GM20000 (cell line): ENCODE results near the gene EMC10.

Experiments
- DNase-seq: peaks from one replicate; pipeline ENCODE4 v3.0.0; 2012; ENCODE audit warnings: low spot score
- TF ChIP-seq, protein P1 (sequence below): IDR thresholded peaks from 2 replicates; pipeline ENCODE4 v1.5.1; 2012; ENCODE audit warnings: mild to moderate bottlenecking, control low read depth; ENCODE audit errors: extremely low read depth, missing control alignments

EMC10 gene

DNA sequence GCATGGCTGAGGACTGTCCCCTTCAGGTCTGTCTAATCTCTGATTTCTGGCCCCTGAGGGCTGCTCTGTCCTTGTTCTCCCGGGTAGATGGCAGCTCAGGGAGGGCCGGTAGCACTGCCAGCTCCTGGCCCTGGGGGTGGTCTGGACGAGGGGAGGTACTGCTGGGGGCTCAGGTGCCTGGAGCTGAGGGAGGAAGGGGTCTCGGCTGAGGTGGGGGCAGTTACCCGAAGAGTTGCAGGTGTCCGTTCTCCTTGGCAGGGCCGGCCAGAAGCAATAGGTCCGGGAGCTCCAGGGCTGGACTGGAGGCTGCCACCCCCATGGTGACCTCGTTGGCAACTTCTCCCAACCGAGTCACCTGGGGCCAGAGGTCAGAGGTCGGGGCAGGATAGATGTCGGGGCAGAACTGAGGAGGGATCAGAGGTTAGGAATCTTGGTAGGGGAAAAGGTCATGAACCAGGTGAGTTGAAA is 1.2 kb upstream of the EMC10 start:
- TF ChIP-seq, protein P1, sequence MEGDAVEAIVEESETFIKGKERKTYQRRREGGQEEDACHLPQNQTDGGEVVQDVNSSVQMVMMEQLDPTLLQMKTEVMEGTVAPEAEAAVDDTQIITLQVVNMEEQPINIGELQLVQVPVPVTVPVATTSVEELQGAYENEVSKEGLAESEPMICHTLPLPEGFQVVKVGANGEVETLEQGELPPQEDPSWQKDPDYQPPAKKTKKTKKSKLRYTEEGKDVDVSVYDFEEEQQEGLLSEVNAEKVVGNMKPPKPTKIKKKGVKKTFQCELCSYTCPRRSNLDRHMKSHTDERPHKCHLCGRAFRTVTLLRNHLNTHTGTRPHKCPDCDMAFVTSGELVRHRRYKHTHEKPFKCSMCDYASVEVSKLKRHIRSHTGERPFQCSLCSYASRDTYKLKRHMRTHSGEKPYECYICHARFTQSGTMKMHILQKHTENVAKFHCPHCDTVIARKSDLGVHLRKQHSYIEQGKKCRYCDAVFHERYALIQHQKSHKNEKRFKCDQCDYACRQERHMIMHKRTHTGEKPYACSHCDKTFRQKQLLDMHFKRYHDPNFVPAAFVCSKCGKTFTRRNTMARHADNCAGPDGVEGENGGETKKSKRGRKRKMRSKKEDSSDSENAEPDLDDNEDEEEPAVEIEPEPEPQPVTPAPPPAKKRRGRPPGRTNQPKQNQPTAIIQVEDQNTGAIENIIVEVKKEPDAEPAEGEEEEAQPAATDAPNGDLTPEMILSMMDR: no peak
- DNase-seq: no peak

DNA sequence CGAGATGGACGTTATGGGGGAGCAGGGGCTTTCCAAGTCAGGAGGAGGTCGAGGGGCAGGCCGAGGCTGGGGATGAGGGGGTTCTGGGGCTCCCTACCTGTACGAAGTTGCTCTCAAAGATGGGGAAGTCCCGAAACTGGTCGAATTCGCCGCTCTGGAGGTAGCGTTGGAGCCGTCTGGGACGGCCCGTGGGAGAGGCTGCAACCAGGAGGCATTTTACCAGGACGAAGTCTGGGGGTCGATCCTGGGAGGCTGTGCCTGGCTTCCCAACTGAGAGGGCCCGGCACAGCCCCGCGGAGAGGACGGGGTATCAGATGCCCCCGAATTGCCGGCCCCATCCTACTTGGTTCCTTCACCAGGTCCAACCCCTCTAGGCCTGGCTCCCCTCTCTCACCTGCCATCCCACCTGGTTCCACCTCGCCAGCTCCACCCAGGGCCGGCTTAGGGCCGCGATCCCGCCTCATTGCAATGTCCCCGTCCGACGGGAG is 527 bp upstream of the EMC10 start:
- TF ChIP-seq, protein P1: no peak
- no peak for DNase-seq

DNA sequence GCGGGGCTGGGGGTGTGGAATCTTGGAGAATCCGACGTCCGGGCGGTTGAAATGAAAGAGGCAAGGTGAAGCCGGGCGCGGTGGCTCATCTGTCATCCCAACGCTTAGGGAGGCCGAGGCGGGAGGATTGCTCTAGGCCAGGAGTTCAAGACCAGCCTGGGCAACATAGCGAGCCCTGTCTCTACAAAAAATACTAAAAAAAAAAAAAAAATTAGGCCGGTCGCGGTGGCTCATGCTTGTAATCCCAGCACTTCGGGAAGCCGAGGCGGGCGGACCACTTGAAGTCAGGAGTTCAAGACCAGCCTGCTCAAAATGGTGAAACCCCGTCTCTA is 566 bp downstream of the EMC10 start:
- no peak for DNase-seq
- TF ChIP-seq, protein P1: no peak

DNA sequence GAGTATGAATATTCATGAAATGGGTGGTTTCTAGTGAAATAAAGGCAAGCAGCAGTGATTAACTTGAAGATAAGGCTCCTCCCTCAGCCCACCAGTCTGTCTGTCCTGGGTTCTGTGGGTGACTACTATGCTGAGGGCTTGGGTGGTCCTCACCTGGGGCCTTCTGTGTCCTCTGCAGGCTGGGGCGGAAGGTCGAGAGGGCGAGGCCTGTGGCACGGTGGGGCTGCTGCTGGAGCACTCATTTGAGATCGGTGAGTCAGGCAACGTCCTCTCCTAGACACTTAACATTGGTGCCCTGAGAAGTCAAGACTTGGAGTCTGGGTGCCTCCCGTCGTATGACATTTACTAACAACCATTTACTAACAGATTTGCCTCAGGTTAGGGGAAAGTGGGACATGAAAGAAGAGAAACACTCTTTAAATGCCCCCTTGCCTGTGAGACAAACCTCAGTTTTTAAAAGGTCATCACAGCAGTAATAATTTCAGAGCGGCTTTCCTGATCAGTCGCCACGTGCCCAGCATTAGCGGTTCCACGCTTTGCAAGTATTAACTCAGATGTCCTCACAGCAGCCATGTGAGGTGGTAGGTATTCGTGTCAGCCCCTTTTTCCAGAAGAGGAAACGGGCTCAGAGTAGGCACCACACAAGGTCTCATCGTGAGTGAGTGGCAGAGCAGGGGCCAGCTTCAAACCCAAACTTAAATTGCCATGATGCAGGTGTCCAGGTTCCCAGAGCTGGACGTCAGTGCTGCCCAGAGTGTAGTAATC is 1.6 kb downstream of the EMC10 start:
- TF ChIP-seq, protein P1: no peak
- DNase-seq: no peak

DNA sequence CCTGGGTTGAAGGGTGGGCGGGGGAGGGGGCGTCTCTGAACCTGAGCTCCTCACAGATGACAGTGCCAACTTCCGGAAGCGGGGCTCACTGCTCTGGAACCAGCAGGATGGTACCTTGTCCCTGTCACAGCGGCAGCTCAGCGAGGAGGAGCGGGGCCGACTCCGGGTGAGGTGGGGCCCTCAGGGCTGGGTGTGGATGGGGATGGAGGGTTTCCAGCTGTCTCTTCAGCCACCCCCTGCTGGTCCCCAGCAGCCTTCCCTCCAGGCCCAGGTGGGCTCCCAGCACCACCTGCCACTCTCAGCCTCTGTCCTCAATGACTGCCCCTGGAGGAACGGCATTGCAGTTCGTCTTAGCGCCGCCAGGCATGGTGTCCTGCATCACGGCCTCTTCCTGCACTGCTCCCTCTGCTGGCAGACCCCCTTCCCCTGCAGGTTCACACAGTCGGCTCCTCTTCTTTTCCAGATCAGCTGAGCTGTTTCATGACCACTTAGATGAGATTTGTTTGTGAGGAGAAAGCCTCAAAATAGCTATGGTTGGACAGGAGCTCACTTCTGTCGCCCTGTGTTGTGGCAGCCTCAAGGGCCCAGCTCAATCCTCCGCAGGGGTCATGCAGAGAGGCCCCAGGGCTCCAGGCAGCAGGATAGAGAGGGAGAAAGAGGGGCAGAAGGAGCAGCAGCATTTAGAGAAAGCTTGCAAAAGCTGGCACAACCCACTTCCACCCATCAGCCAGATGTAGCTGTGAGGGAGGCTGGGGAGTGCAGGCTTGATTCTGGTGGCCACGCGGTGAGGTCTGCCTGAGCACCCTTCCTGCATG is 2.8 kb downstream of the EMC10 start:
- no peak for DNase-seq
- TF ChIP-seq, protein P1: peak; percentile 11

DNA sequence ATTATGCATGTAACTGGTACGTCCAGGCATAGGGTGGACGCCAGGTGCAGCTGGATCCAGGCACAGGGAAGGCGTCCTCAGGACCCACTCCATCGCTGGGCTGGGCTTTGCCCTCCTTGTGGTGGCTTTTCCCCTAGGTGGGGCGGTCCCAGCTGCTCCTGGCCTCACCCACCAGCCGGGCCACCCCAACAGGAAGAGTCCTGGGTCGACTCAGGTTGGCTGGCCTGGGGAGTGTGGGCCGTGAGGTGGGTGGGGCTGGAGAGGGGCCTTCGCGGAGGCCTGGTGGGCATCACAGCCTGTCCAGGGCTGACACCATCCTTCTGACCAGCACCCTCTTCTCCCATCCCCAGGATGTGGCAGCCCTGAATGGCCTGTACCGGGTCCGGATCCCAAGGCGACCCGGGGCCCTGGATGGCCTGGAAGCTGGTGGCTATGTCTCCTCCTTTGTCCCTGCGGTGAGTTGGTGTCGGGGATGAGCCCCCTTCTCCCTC is 3.5 kb downstream of the EMC10 start:
- no peak for DNase-seq
- TF ChIP-seq, protein P1: no peak
